ENCODE data around the gene DRGX. TPM values are rescaled to one million over a fixed set of nuclear protein-coding genes. Genes with fewer than 3 reads are reported as not detected.

Gene DRGX
- total and polyA plus RNA-seq, 2 of the 4 experiments (the other 2 are of a cell fraction): not detected

- no TSS peak for BruUV-seq (replicated peaks)
- H3K4me2 ChIP-seq (ENCODE audit: low read depth, low read length): no peak overlapping the region
- in situ Hi-C loops (cut with MboI; ENCODE audit: low sequenced_read_pairs): no loop called here
Observed at GRCh38 chr10:49383853-49384252, 12.0 kb downstream of the DRGX start.

More at GRCh38 chr10:49383853-49384252, 12.0 kb downstream of the DRGX start:
- Histone ChIP-seq H2BK120ac (ENCODE audit: low read depth, low read length) (no peak overlapping the region), H3K4me1 (ENCODE audit: control insufficient read depth, insufficient read depth, low read length) (peaks cover 3% of the 10 kb centered on the region; the same call in 1 of the 2 replicates), H2BK15ac (ENCODE audit: low read depth, low read length) (no peak overlapping the region), H3K4me3 (ENCODE audit: insufficient read depth, low read depth, low read length) (no peak overlapping the region), H4K91ac (ENCODE audit: insufficient read depth, low read depth, low read length) (no peak overlapping the region), H2BK20ac (ENCODE audit: low read depth, low read length) (no peak overlapping the region), H3K4ac (ENCODE audit: low read depth, low read length) (no peak overlapping the region), H2AK5ac (ENCODE audit: low read depth, low read length) (no peak overlapping the region), H3K23ac (ENCODE audit: low read depth, low read length) (no peak overlapping the region), H3K9me1 (ENCODE audit: insufficient read depth, low read length) (peaks cover 10% of the 10 kb centered on the region), H3K27ac (ENCODE audit: insufficient read depth, low read length) (no peak overlapping the region), H3K79me1 (ENCODE audit: low read depth in 1 of 2, low read length in 2 of 2) (no peaks in the 10 kb centered on the region), H3K14ac (replicated peaks; ENCODE audit: low read depth, low read length) (no peak overlapping the region), H3K9ac (ENCODE audit: low read depth, low read length) (no peak overlapping the region), H2AK9ac (replicated peaks; ENCODE audit: low read depth, low read length, poor library complexity) (no peak overlapping the region), H3K18ac (ENCODE audit: low read depth, low read length) (no peak overlapping the region), H4K20me1 (ENCODE audit: insufficient read depth, low read length) (0 out of 2 replicates have a peak, but pooled peaks cover 5% of the 10 kb centered on the region), H4K5ac (ENCODE audit: low read depth, low read length) (no peak overlapping the region), H3K36me3 (ENCODE audit: control insufficient read depth, insufficient read depth, low read length) (no peaks in the 10 kb centered on the region), H3K27me3 (ENCODE audit: control insufficient read depth, insufficient read depth, low read length) (peaks cover 28% of the 10 kb centered on the region), H2AFZ (replicated peaks; ENCODE audit: low read length, poor library complexity) (no peak overlapping the region), H3K56ac (ENCODE audit: extremely low read depth, insufficient read depth, low read length) (no peak overlapping the region), H2BK5ac (ENCODE audit: low read depth, low read length, poor library complexity, severe bottlenecking) (no peak overlapping the region), H3K9me3 (ENCODE audit: control insufficient read depth, insufficient read depth, low read length) (no peaks in the 10 kb centered on the region), H4K8ac (ENCODE audit: low read depth in 2 of 2, low read length in 2 of 2) (no peak overlapping the region)
- dilution Hi-C loops (cut with HindIII; ENCODE audit: low sequenced_read_pairs, unreplicated experiment): no loop called here
- DNase-seq (no peak), ATAC-seq (ENCODE audit: low read depth) (no peak)
- ChIA-PET POLR2A (ENCODE audit: unreplicated experiment) (no interaction called here), CTCF (interaction anchor here (2.1 kb wide), 1 partner anchor 24 kb away, joined by 7 read pairs; no protein-coding TSS in a partner anchor)
- TF ChIP-seq MAZ (IDR thresholded peaks at IDR 0.05; ENCODE audit: borderline replicate concordance, low read depth, low read length): no peak
- TF ChIP-seq CTCF (conservative IDR thresholded peaks at IDR 0.05; ENCODE audit: low read depth, low read length): no peak
- no peak for TF ChIP-seq ELK1 (IDR thresholded peaks at IDR 0.05; ENCODE audit: borderline replicate concordance, low read depth, low read length)
- no peak for TF ChIP-seq USF2 (IDR thresholded peaks at IDR 0.05; ENCODE audit: low read depth, low read length)
- TF ChIP-seq RAD21 (IDR thresholded peaks at IDR 0.05; ENCODE audit: low read length): no peak
- no peak for TF ChIP-seq CEBPB (IDR thresholded peaks at IDR 0.05; ENCODE audit: low read depth, low read length)
- TF ChIP-seq MAFK (IDR thresholded peaks at IDR 0.05; ENCODE audit: low read depth, low read length): no peak
- no peak for TF ChIP-seq BHLHE40 (IDR thresholded peaks at IDR 0.05; ENCODE audit: low read depth, low read length)
- TF ChIP-seq MXI1 (IDR thresholded peaks at IDR 0.05; ENCODE audit: borderline replicate concordance, low read depth, low read length): no peak
- no peak for TF ChIP-seq SMC3 (IDR thresholded peaks at IDR 0.05; ENCODE audit: low read depth, low read length)
- TF ChIP-seq RFX5 (IDR thresholded peaks at IDR 0.05; ENCODE audit: low read depth, low read length): no peak
- 48% methylated on average over 3 of the region's 4 CpGs; no CpG with 5 or more reads in 1 of the 2 experiments for WGBS, 2 experiments (ENCODE audit: extremely low coverage in 2 of 2, insufficient read length in 1 of 2)
- intact Hi-C loops (cut with micrococcal nuclease): no loop called here

Data from IMR-90 (cell line).